ENCODE results near the gene TMEM86A.

DNA sequence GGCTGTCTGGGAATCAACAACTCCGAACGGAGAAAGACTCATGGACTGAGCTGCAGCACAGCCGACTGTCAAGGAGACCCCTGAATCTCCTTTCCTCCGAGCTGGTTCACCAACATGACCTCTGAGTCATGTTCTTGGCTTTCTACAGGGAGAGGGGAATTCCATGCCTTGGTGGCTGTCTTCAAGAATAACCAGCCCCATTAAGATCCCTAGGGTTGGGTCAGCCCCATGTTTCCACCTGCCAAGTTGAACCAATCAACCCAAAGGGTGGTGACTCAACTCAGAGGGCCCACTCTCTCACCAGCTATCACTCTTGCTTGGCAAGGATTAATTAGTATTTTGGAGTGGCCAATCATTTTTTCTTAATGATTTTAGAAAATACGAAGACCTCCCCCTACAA, 55.7 kb downstream of the TMEM86A start:
- TF ChIP-seq, protein P1, sequence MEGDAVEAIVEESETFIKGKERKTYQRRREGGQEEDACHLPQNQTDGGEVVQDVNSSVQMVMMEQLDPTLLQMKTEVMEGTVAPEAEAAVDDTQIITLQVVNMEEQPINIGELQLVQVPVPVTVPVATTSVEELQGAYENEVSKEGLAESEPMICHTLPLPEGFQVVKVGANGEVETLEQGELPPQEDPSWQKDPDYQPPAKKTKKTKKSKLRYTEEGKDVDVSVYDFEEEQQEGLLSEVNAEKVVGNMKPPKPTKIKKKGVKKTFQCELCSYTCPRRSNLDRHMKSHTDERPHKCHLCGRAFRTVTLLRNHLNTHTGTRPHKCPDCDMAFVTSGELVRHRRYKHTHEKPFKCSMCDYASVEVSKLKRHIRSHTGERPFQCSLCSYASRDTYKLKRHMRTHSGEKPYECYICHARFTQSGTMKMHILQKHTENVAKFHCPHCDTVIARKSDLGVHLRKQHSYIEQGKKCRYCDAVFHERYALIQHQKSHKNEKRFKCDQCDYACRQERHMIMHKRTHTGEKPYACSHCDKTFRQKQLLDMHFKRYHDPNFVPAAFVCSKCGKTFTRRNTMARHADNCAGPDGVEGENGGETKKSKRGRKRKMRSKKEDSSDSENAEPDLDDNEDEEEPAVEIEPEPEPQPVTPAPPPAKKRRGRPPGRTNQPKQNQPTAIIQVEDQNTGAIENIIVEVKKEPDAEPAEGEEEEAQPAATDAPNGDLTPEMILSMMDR (IDR thresholded peaks at IDR 0.05) = no peak
- no peak for TF ChIP-seq POLR2A (IDR thresholded peaks at IDR 0.05)

Measured in Peyer's patch (tissue), 4 donors.